Measurements from ENCODE around the gene BOC.

DNA sequence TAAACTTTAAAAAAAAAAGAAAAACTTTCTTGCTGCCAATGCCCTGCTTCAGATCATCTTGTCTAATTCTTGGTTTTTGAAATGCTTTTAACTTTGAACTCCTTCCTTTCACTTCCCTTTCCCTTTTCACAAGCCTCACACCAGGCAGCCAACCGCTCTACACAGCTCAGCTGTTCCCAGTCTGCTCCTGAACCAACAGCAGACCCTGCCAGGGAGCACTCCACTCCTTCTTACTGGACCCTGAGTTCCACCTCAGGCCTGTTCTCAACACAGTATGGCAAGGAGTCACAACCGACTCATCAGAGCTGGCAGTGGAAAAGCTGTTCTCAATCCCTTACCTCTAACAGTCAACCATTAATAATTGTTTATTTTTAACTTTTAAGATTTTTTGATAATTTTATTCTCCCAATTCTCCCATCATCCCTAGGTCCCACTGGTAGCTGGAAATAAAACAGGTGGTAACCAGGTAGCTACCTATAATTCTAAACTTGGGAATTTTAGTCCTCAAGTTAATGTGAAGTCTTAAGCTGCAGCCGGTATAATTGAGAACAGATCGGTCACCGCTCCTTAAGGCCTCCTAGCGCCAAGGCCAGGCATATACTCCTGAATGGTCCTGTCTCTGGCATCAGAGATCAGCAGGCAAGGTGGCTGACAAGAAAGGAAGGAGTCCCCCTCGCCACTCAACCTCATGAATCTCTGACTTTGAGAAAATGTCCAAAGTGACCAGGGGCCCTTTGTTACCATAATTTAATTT is 43.9 kb downstream of the BOC start:
- TF ChIP-seq SRF (IDR thresholded peaks at IDR 0.05; ENCODE audit: low read depth in 2 of 2, low read length in 2 of 2) (no peak), ZNF207 (IDR thresholded peaks at IDR 0.05; ENCODE audit: borderline replicate concordance) (no peak), SMARCA5 (IDR thresholded peaks at IDR 0.05) (no peak), SP1 (IDR thresholded peaks at IDR 0.05; ENCODE audit: low read depth, low read length) (no peak)
- TF ChIP-seq, protein P1, sequence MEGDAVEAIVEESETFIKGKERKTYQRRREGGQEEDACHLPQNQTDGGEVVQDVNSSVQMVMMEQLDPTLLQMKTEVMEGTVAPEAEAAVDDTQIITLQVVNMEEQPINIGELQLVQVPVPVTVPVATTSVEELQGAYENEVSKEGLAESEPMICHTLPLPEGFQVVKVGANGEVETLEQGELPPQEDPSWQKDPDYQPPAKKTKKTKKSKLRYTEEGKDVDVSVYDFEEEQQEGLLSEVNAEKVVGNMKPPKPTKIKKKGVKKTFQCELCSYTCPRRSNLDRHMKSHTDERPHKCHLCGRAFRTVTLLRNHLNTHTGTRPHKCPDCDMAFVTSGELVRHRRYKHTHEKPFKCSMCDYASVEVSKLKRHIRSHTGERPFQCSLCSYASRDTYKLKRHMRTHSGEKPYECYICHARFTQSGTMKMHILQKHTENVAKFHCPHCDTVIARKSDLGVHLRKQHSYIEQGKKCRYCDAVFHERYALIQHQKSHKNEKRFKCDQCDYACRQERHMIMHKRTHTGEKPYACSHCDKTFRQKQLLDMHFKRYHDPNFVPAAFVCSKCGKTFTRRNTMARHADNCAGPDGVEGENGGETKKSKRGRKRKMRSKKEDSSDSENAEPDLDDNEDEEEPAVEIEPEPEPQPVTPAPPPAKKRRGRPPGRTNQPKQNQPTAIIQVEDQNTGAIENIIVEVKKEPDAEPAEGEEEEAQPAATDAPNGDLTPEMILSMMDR (IDR thresholded peaks at IDR 0.05 in 2 of 3, conservative IDR thresholded peaks at IDR 0.05 in 1 of 3; ENCODE audit: control insufficient read depth in 2 of 3, extremely low read depth in 1 of 3, insufficient read depth in 1 of 3, low read depth in 3 of 3, low read length in 3 of 3), result no peak

All from GM12878 (cell line).